GM10266 (cell line): Measurements from ENCODE around the gene SLC18A3.

Experiments
- DNase-seq: peaks from one replicate; pipeline ENCODE4 v3.0.0; 2012; ENCODE audit errors: extremely low spot score
- TF ChIP-seq, protein P1 (sequence below): IDR thresholded peaks from 2 replicates; pipeline ENCODE4 v1.5.1; 2012; ENCODE audit warnings: mild to moderate bottlenecking, low read depth; ENCODE audit not compliant: control insufficient read depth, insufficient read depth; ENCODE audit errors: missing control alignments

Gene SLC18A3

DNA sequence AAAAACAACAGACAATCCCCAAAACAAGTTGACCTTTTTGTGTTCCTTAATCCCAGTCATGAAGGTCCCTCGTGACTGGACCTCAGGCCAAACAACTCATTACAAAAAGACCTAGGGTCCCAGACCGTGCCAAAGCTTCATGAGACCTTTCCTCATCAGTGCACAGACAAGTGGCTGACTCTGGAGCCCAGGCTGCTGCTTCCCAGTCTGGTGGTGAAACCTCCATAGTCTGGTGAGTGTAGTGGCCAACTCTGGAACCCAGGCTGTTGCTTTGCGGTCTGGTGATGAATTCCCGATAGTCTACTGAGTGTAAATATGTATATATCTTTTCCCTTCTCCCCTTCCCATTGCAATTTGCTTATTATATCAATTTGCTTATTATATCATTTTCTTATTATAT lies 22.1 kb upstream of the SLC18A3 start:
- TF ChIP-seq, protein P1, sequence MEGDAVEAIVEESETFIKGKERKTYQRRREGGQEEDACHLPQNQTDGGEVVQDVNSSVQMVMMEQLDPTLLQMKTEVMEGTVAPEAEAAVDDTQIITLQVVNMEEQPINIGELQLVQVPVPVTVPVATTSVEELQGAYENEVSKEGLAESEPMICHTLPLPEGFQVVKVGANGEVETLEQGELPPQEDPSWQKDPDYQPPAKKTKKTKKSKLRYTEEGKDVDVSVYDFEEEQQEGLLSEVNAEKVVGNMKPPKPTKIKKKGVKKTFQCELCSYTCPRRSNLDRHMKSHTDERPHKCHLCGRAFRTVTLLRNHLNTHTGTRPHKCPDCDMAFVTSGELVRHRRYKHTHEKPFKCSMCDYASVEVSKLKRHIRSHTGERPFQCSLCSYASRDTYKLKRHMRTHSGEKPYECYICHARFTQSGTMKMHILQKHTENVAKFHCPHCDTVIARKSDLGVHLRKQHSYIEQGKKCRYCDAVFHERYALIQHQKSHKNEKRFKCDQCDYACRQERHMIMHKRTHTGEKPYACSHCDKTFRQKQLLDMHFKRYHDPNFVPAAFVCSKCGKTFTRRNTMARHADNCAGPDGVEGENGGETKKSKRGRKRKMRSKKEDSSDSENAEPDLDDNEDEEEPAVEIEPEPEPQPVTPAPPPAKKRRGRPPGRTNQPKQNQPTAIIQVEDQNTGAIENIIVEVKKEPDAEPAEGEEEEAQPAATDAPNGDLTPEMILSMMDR: no peak
- DNase-seq: no peak

DNA sequence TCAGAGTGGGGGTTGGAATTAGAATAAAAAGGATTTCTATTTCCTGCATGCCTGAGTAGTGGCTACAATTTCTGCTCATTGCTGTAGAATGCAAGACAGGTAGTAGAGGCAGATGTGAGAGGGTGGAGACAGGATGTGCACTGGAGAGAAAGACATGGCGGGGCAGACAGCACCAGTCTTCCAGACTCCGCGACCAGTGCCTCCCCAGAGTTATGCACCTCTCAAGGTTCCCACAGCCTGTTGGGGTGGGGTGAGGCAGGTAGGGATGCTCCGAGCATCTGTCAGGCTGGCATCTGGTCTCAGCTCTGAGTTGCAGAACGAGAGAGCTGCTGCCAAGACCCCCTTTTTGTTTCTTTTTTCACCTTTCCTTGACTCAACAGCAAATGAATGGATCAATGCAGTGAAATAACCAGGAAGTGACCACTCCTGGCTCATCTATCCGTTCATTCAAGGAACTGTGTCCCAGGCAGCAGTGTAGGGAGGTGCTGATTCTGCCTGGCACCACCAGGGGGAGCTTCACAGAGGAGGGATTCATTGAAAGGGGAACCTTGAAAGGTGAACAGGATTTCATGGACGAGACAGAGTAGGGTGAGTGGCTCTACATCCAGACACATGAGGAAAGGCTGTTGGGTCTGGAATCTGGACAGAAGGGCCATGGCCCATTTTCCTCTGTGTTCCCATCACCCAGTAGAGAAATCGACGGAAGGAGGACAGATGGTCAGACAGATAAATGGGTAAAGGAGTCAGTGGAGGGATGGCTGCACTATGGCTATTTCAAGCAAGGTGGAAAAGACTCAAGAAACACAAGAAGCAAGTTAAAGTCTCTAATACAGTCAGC lies 17.2 kb upstream of the SLC18A3 start:
- TF ChIP-seq, protein P1: peak; percentile 96
- peak; percentile 76 for DNase-seq

DNA sequence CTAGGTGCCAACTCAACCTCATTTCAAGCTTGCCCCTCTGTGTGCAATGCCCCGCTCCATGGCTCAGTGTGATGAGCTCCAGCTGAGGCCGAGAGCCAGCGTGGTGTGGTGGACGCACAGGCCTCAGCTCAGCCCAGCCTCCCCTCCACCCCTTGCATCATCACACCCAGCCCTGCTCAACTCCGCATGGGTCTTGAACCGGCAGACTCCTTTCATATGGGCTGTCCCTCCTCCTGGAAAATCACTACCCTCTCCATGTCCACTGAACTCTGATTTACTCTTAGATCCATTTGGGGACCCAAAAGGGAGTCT lies 16.6 kb upstream of the SLC18A3 start:
- TF ChIP-seq, protein P1: no peak
- DNase-seq: no peak

DNA sequence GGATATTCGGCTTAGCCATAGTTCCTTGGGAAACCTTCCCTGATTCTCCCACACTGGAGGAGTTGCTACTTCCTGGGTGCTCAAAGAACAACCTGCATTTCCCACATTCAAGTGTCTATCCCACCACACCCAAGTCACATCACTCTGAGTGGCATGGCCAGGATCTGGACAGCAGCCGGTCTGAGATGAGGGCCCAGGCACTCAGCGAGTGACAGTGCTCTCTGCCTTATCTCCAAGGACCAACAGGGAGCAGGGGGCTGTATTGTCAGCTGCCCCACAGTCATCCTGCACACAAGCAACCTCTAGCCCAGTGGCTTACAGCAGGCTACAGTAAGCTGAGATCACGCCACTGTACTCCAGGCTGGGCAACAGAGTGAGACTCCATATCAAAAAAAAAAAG lies 16.1 kb upstream of the SLC18A3 start:
- TF ChIP-seq, protein P1: no peak
- no peak for DNase-seq

DNA sequence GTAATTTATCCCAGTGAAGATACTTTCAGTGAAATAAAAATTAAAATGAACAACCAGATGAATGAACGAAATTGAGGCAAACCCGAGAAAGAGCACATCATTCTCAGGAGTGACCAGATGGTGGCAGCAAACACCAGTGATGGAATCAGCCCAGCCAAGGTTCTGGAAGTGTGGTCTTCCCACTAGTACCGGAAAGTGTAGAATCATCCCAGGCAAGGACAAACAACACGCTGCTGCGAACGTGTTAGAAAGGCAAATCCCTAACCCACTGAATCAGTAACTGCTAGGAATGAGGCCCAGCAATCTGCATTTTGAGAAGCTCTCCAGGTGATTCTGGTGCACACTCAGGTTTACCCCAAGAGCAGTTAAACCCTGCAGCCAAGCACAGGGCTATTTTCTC lies 15.5 kb upstream of the SLC18A3 start:
- DNase-seq: peak; percentile 62
- TF ChIP-seq, protein P1: peak; percentile 78

- DNase-seq: no peak
These were observed 15.0 kb upstream of the SLC18A3 start for GRCh38 chr10:49595003-49595712.

More at GRCh38 chr10:49595003-49595712, 15.0 kb upstream of the SLC18A3 start:
- TF ChIP-seq, protein P1: no peak
